IPS DF 6.9 (cell line): Measurements from ENCODE around the gene COL27A1.

Source experiments
- DNase-seq: peaks from one replicate; pipeline ENCODE4 v3.0.0-alpha.2; 2013; ENCODE audit warnings: low read depth, low spot score
- H3K27ac ChIP-seq: one replicate; pipeline ENCODE4 v1.5.1; 2013; ENCODE audit warnings: low read length, control low read depth
- H3K27me3 ChIP-seq: 2 replicates; pipeline ENCODE4 v1.6.1; 2013; ENCODE audit warnings: mild to moderate bottlenecking, low read length; ENCODE audit not compliant: control insufficient read depth, insufficient read depth
- H3K36me3 ChIP-seq: 2 replicates; pipeline ENCODE4 v1.6.1; 2013; ENCODE audit warnings: low read length; ENCODE audit not compliant: control insufficient read depth, insufficient read depth
- H3K4me1 ChIP-seq: 2 replicates; pipeline ENCODE4 v1.6.1; 2013; ENCODE audit warnings: low read length; ENCODE audit not compliant: control insufficient read depth, insufficient read depth
- H3K4me3 ChIP-seq: 2 replicates; pipeline ENCODE4 v1.5.1; 2013; ENCODE audit warnings: mild to moderate bottlenecking, low read length
- H3K9me3 ChIP-seq: 2 replicates; pipeline ENCODE4 v1.6.1; 2013; ENCODE audit warnings: low read length, inconsistent platforms; ENCODE audit not compliant: control insufficient read depth, insufficient read depth
- WGBS: extraction: QIAGEN DNeasy Blood & Tissue Kit; methylation state at CpG from one replicate; pipeline ENCODE4 v1.1.7; 2013; ENCODE audit warnings: mixed read lengths, missing lambda C conversion rate; ENCODE audit not compliant: insufficient read length, insufficient coverage; 5-methylcytosine and 5-hydroxymethylcytosine counted together

Gene COL27A1

GRCh38 chr9:114282104-114282485, 126.8 kb downstream of the COL27A1 start:
- no CpG with 5 or more reads among the region's 10 CpGs for WGBS
- no peak for DNase-seq
- Histone ChIP-seq H3K27me3 (no peaks in the 10 kb centered on the region), H3K4me3 (no peak overlapping the region), H3K36me3 (no peaks in the 10 kb centered on the region), H3K27ac (no peak overlapping the region), H3K9me3 (no peaks in the 10 kb centered on the region), H3K4me1 (no peaks in the 10 kb centered on the region; the same call in 1 of the 2 replicates)

GRCh38 chr9:114282507-114282906, 127.2 kb downstream of the COL27A1 start:
- Histone ChIP-seq H3K4me1 (no peaks in the 10 kb centered on the region; the same call in 1 of the 2 replicates), H3K36me3 (no peaks in the 10 kb centered on the region), H3K27ac (no peak overlapping the region), H3K9me3 (no peaks in the 10 kb centered on the region), H3K27me3 (no peaks in the 10 kb centered on the region), H3K4me3 (no peak overlapping the region)
- DNase-seq: no peak
- WGBS: no CpG with 5 or more reads among the region's 6 CpGs

DNA sequence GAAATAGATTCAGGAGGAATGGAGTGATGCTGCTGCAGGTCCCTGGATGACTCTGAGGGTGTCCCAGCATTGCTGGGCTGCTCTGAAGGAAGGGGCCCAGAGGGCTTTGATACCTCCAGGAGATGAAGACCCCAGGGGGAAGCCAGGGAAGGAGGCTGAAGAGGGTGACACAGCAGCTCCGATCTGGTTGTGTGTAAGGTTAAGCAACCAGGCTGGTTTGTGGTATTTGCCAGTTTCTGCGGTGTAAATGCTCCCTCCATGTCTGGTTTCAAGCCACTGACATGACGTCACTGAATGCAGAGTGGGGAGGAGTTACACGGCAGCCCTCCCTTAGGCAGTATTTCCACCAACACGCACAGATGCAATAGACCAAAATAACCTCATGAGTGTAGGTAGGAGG, 127.6 kb downstream of the COL27A1 start:
- H3K4me1 ChIP-seq: peaks cover 2% of the 10 kb centered on the region
- H3K9me3 ChIP-seq: no peaks in the 10 kb centered on the region
- H3K4me3 ChIP-seq: no peak overlapping the region
- DNase-seq: no peak
- no CpG with 5 or more reads among the region's 5 CpGs for WGBS
- no peaks in the 10 kb centered on the region for H3K36me3 ChIP-seq
- no peak overlapping the region for H3K27ac ChIP-seq
- no peaks in the 10 kb centered on the region for H3K27me3 ChIP-seq

GRCh38 chr9:114283551-114284111, 128.3 kb downstream of the COL27A1 start:
- H3K27ac ChIP-seq: no peak overlapping the region
- no peaks in the 10 kb centered on the region for H3K36me3 ChIP-seq
- no peaks in the 10 kb centered on the region for H3K9me3 ChIP-seq
- peaks cover 4% of the 10 kb centered on the region for H3K4me1 ChIP-seq
- H3K27me3 ChIP-seq: no peaks in the 10 kb centered on the region
- no peak for DNase-seq
- H3K4me3 ChIP-seq: no peak overlapping the region
- WGBS: no CpG with 5 or more reads among the region's 14 CpGs

DNA sequence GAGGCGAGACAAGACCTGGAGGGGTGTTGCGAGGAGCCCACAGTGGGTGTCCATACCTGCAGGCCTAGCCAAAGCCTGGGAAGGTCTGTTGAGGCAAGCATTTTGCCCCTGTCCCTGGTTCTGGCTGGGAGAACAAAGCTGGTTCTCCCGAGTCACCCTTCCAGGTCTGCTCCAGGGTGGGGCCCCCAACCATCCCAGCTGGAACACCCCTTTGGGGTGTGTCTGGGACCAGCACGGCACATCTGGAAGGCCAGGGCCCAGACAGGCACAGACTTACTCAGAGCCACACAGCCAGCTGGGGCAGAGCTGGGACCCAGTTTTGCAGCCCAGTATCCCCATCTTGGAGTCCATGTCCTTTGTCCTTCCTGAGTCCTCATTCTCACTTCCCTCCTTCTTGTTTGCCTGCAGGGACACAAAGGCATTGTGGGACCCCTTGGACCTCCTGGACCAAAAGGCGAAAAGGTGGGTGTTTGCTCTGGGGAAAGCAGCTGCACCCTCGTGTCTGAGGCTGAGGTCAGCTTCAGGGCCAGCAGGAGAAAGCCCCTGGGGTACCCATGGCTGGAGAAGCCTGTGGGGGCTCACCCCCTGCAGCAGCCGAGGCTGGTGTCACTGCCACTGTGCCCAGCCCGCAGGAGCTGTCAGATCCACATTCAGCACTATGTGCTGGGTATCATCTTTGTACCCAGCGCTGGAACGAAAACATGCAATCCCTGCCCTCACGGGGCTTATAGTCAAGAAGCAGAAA, 129.2 kb downstream of the COL27A1 start:
- no peaks in the 10 kb centered on the region for H3K36me3 ChIP-seq
- WGBS: no CpG with 5 or more reads among the region's 11 CpGs

DNA sequence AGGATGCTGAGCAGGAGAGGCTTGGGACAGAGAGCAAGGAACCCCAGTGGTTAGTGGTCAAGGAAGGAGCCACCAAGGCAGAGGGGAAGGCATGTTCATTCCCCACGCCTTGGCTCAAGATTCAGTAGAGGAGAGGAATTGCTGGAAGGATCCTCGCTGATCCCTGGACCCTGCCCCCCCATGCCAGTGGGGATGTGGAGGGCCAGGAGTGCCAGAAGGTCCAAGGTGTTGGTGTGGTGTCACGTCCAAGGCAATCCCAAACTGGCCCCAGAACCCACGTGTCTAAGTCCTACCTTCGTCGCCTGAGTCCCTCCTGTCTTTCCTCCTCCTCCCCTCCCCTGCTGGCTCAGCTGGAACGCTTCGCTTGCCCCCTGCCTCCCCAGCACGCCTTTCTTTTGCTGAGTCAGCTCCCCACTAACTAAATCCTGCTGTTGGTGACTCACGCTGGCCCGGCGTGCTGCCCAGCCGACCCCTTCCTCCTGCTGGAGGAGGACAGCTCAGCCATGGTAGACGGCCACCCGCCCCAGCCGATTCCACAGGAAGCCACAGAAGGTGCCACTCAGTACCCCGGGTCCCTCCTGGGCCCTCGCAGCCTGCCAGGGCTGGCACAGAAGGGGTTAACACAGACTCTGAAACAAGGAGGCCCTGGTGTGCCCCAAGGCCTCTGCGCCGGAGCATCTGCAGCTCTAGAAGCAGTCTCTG, 130.0 kb downstream of the COL27A1 start:
- no peaks in the 10 kb centered on the region for H3K9me3 ChIP-seq
- no CpG with 5 or more reads among the region's 20 CpGs for WGBS
- H3K36me3 ChIP-seq: no peaks in the 10 kb centered on the region
- DNase-seq: no peak
- H3K4me3 ChIP-seq: no peak overlapping the region
- H3K4me1 ChIP-seq: peaks cover 6% of the 10 kb centered on the region
- H3K27me3 ChIP-seq: no peaks in the 10 kb centered on the region
- no peak overlapping the region for H3K27ac ChIP-seq

More for the DNA sequence above, 129.2 kb downstream of the COL27A1 start:
- Histone ChIP-seq H3K27me3 (no peaks in the 10 kb centered on the region), H3K27ac (no peak overlapping the region), H3K4me1 (peaks cover 6% of the 10 kb centered on the region), H3K4me3 (no peak overlapping the region), H3K9me3 (no peaks in the 10 kb centered on the region)
- no peak for DNase-seq

DNA sequence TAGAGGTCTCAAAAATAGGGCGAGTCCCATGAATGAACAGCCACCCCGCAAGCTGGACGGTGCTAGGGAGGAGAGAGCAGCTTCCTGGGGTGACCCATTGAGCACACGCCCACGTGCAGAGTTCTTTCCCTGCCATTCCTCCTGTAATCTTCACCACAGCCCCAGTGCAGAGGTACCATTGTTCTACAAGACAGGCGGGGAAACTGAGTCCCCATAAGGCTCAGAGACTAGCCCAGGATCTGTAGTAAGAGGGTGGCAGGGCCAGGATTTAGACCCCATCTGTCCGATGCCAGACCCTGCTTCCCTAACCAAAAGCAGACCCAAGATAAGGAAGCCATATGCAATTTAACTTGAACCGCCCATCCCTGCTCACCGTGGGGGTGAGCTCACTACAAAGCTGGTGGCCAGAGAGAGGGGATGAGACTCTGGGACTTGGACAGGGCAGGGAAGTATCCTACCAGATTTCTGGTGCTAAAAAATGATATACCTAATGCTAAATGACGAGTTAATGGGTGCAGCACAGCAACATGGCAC, 130.9 kb downstream of the COL27A1 start:
- Histone ChIP-seq H3K27ac (no peak overlapping the region), H3K36me3 (no peaks in the 10 kb centered on the region), H3K4me3 (no peak overlapping the region), H3K4me1 (peaks cover 6% of the 10 kb centered on the region), H3K27me3 (no peaks in the 10 kb centered on the region), H3K9me3 (no peaks in the 10 kb centered on the region)
- no peak for DNase-seq
- WGBS: no CpG with 5 or more reads among the region's 10 CpGs

- no CpG with 5 or more reads among the region's 16 CpGs for WGBS
- Histone ChIP-seq H3K27ac (no peak overlapping the region), H3K27me3 (no peaks in the 10 kb centered on the region), H3K4me1 (peaks cover 6% of the 10 kb centered on the region), H3K36me3 (no peaks in the 10 kb centered on the region), H3K9me3 (no peaks in the 10 kb centered on the region), H3K4me3 (no peak overlapping the region)
- DNase-seq: no peak
Measured at GRCh38 chr9:114287001-114287762, 131.8 kb downstream of the COL27A1 start.

GRCh38 chr9:114287763-114288192, 132.4 kb downstream of the COL27A1 start:
- WGBS: no CpG with 5 or more reads among the region's 15 CpGs

More at GRCh38 chr9:114287763-114288192, 132.4 kb downstream of the COL27A1 start:
- Histone ChIP-seq H3K27me3 (no peaks in the 10 kb centered on the region), H3K4me3 (no peak overlapping the region), H3K9me3 (no peaks in the 10 kb centered on the region), H3K36me3 (no peaks in the 10 kb centered on the region), H3K4me1 (peaks cover 6% of the 10 kb centered on the region), H3K27ac (no peak overlapping the region)
- DNase-seq: no peak
